Kidney (tissue), 14 donors: ENCODE data around the gene GPR84. TPM values are rescaled to one million over a fixed set of nuclear protein-coding genes. Genes with fewer than 3 reads are reported as not detected.

Experiments
- DNase-seq, 5 donors: peaks; one replicate each; pipeline ENCODE4 v3.0.0-alpha.2; 2013 to 2020
- FAIRE-seq: peaks from 2 replicates; lab custom pipeline; 2012; peaks lifted over from hg19 to GRCh38; lab: Jason Lieb, UNC
- H3K27ac ChIP-seq, 2 donors: one replicate each; pipeline ENCODE4 v1.7.0; 2013; ENCODE audit warnings: low read depth in 2 of 2, low read length in 2 of 2, inconsistent platforms in 1 of 2
- H3K27me3 ChIP-seq: one replicate; pipeline ENCODE4 v1.7.1; 2013; ENCODE audit warnings: low read length, inconsistent platforms; ENCODE audit not compliant: control insufficient read depth, insufficient read depth
- H3K36me3 ChIP-seq, 3 donors: one replicate each; pipeline versions ENCODE4 v1.7.0 to v1.7.1; 2013; ENCODE audit warnings: low read length in 3 of 3, control low read depth in 1 of 3, inconsistent platforms in 1 of 3; ENCODE audit not compliant: insufficient read depth in 3 of 3, control insufficient read depth in 2 of 3
- H3K4me1 ChIP-seq, 3 donors: one replicate each; pipeline versions ENCODE4 v1.7.0 to v1.7.1; 2013; ENCODE audit warnings: low read length in 3 of 3, inconsistent platforms in 1 of 3, low read depth in 1 of 3; ENCODE audit not compliant: control insufficient read depth in 2 of 3, insufficient read depth in 2 of 3
- H3K4me3 ChIP-seq, 3 donors: one replicate each; pipeline versions ENCODE4 v1.7.0 to v1.8.1; 2013; ENCODE audit warnings: low read length in 3 of 3, control low read depth in 1 of 3, inconsistent platforms in 1 of 3
- H3K9ac ChIP-seq, 3 donors: one replicate each; pipeline versions ENCODE4 v1.7.0 to v1.7.1; 2013; ENCODE audit warnings: low read length in 3 of 3, control low read depth in 1 of 3, inconsistent platforms in 1 of 3
- H3K9me3 ChIP-seq, 3 donors: one replicate each; pipeline versions ENCODE4 v1.7.0 to v1.7.1; 2013; ENCODE audit warnings: low read length in 3 of 3, control low read depth in 1 of 3, inconsistent platforms in 1 of 3; ENCODE audit not compliant: control insufficient read depth in 2 of 3, insufficient read depth in 1 of 3
- intact Hi-C: fragments of 100-400 bp; cut with DNase I; formaldehyde crosslinking; loops from one replicate; pipeline ENCODE4 v1.11.1; 2022
- polyA plus RNA-seq: library from polyadenylated mRNA; stranded (reverse); fragments of 350-450 nt; fragmentation: Illumina TruSeq; extraction: RNeasy Lipid Tissue Mini Kit (QIAGEN cat#74804); gene quantifications from one replicate; pipeline ENCODE4 v1.2.3, GENCODE V29; 2014; ENCODE audit warnings: low read depth, low replicate concordance; ENCODE audit not compliant: insufficient read depth
- total RNA-seq: library from RNA; stranded (reverse); fragmentation: NEBNext Ultra II Directional; extraction: Animal tissue kit (Norgen Biotek cat#: 25700); gene quantifications from one replicate; pipeline ENCODE4 v1.2.1, GENCODE V29; 2021
- TF ChIP-seq, protein P1 (sequence below): IDR thresholded peaks from 3 replicates; pipeline ENCODE4 v1.5.1; 2012; ENCODE audit warnings: mild to moderate bottlenecking, moderate library complexity, borderline replicate concordance; ENCODE audit not compliant: insufficient read depth; ENCODE audit errors: extremely low read depth
- donor health status: control.
- donor health status: control.
- donor health status: control.
- donor health status: control.
- donor health status: control.
- donor health status: DM: yes; HTN: yes; CAD: no.
- donor health status: Normal renal cell carcinoma (clear cell type).

Gene GPR84
- total and polyA plus RNA-seq, 2 donors from 2014 or later = 1.7 TPM; not detected in 1

DNA sequence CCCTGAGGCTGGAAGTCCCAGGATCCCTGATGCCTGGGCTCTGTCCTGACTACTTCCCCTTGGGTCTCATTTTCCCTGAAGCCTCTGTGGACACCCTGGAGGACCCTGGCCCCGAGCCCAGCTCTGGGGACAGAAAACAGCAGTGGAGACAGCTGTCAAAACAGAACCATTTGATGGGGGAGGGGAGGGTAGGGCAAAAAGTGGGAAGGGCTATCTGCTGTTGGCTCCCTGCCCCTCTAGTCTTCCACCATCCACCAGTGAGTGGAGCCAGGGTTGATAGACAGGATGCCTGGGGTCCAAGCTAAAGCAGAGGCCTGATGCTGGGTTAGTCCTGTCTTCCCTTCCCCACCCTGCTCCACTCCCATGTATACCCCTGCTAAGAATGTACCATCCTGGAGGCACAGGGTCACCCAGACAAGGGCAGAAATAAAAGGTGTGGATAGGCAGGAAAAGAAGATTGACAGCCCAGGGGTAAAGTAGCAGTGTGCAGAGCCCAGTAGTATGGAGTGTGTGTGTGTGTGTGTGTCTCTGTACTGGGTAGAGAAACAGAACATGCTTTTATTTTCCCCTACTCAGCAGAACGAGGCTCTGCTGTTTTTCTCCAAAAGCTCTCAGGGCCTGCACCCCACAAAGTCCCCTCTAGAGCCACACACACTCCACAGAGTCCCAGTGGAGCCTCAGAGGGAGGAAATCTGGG is 10.4 kb upstream of the GPR84 start:
- H3K27ac ChIP-seq = no peak overlapping the region
- H3K4me3 ChIP-seq = no peak overlapping the region
- no peaks in the 10 kb centered on the region for H3K36me3 ChIP-seq
- FAIRE-seq (no peak), DNase-seq (peak in 1 of 5 donors; percentile 48)
- H3K9me3 ChIP-seq = no peaks in the 10 kb centered on the region
- no peak overlapping the region for H3K9ac ChIP-seq
- no peaks in the 10 kb centered on the region for H3K27me3 ChIP-seq
- peaks cover 0 to 18% (median 3%) of the 10 kb centered on the region in 3 donors for H3K4me1 ChIP-seq
- intact Hi-C loops = loop anchor here (10.0 kb wide), 1 partner anchor 150 kb away; no protein-coding TSS in a partner anchor
- TF ChIP-seq, protein P1, sequence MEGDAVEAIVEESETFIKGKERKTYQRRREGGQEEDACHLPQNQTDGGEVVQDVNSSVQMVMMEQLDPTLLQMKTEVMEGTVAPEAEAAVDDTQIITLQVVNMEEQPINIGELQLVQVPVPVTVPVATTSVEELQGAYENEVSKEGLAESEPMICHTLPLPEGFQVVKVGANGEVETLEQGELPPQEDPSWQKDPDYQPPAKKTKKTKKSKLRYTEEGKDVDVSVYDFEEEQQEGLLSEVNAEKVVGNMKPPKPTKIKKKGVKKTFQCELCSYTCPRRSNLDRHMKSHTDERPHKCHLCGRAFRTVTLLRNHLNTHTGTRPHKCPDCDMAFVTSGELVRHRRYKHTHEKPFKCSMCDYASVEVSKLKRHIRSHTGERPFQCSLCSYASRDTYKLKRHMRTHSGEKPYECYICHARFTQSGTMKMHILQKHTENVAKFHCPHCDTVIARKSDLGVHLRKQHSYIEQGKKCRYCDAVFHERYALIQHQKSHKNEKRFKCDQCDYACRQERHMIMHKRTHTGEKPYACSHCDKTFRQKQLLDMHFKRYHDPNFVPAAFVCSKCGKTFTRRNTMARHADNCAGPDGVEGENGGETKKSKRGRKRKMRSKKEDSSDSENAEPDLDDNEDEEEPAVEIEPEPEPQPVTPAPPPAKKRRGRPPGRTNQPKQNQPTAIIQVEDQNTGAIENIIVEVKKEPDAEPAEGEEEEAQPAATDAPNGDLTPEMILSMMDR = no peak

DNA sequence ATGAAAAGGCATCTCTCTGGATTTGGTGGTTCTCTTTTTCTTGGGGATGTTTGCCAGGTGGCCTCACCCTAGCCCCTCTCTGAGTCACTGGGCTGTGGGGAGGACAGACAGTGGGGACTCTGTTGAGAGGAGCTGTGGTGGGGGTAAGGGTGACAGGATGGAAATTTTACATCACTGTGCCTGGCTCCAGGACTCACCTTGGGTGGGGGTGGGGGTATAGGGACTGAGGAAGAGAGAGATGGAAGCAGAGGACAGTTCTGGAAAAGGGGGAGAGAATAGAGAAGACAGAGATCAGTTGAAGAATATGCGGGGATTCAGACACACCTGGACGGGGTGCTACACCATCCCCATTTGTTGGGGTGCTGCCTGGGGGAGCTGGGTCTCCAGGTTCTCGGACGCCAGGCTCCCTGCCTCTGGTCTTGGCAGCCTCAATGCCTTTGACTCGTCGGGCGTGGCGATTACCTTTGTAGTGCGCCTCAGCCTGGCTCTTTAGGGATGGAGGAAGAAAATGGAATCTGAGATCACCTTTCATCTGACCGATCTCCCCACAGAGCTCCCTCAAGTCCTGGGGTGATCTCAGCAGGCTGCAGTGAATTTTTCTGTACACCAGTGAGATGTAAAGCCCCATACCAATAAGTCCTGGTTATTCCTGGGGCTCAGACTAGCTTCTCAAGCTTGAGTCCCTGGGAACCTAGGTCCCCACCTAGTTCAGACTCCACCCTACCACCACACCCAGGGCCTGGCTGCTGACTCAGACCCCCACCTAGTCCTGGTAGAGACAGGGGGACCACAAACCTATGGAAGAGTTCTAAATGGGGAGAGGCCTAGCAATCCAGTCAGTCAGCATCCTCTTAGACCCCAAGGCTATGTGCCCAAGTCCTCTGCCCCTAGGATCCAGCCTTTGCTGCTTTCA is 9.6 kb upstream of the GPR84 start:
- no peaks in the 10 kb centered on the region for H3K27me3 ChIP-seq
- FAIRE-seq = no peak
- H3K36me3 ChIP-seq = no peaks in the 10 kb centered on the region
- H3K4me3 ChIP-seq = no peak overlapping the region
- TF ChIP-seq, protein P1 = no peak
- H3K9me3 ChIP-seq = no peaks in the 10 kb centered on the region
- no peak overlapping the region for H3K27ac ChIP-seq
- no peak overlapping the region for H3K9ac ChIP-seq
- intact Hi-C loops = loop anchor here (10.0 kb wide), 1 partner anchor 149 kb away; no protein-coding TSS in a partner anchor
- no peak for DNase-seq
- peaks cover 0 to 16% (median 0%) of the 10 kb centered on the region in 3 donors for H3K4me1 ChIP-seq

DNA sequence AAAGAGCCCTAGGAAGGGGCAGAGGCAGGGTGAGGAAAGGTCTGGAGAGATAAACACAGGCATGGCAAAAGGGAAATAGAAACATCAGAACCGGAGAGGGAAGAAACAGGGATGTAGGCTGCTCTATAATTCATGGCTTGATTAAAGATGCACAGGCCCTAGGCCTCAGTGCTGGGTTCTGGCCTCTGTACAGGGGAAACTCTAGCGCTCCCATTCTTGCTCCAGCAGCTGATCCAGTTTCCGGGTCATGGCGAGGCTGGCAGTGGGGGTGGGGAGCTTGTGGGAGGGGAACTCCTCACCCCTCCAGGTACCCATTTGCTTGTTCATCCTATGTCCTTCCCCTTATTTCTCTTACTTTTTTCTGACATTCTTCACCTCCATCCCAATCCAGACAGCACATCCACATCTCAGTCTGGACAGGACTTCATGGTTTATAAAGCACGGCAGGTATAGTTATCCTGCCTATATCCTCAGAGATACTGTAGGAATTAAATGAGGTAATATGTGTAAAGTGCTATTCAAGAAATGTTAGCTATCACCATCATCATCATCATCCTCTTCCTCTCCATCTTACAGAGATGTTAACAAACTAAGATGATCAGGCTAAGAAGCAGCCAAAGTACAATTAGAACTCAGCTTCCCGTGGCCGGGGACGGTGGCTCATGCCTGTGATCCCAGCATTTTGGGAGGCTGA is 8.0 kb upstream of the GPR84 start:
- TF ChIP-seq, protein P1 = no peak
- no peaks in the 10 kb centered on the region for H3K9me3 ChIP-seq
- no peaks in the 10 kb centered on the region for H3K36me3 ChIP-seq
- no peak overlapping the region for H3K4me3 ChIP-seq
- no peak overlapping the region for H3K9ac ChIP-seq
- H3K27me3 ChIP-seq = no peaks in the 10 kb centered on the region
- peaks cover 0 to 15% (median 6%) of the 10 kb centered on the region in 3 donors for H3K4me1 ChIP-seq
- intact Hi-C loops = loop anchor here (10.0 kb wide), 1 partner anchor 147 kb away; no protein-coding TSS in a partner anchor
- DNase-seq (peak in 2 of 5 donors; percentile 44 to 88), FAIRE-seq (no peak)
- no peak overlapping the region for H3K27ac ChIP-seq
